IPS-18c (cell line): ENCODE data around the gene HTT-AS.

Source experiments
- H3K4me3 ChIP-seq: 2 replicates; pipeline ENCODE4 v1.7.0; 2013; ENCODE audit warnings: low read depth, mild to moderate bottlenecking, low read length, moderate library complexity; ENCODE audit not compliant: insufficient read depth
- H3K9me3 ChIP-seq: one replicate; pipeline ENCODE4 v1.6.1; 2013; ENCODE audit warnings: mild to moderate bottlenecking, low read length, moderate library complexity; ENCODE audit not compliant: control insufficient read depth, insufficient read depth

The HTT-AS gene

GRCh38 chr4:3040452-3041191 lies 33.7 kb downstream of the HTT-AS start:
- Histone ChIP-seq H3K4me3 (no peak overlapping the region), H3K9me3 (no peaks in the 10 kb centered on the region)

DNA sequence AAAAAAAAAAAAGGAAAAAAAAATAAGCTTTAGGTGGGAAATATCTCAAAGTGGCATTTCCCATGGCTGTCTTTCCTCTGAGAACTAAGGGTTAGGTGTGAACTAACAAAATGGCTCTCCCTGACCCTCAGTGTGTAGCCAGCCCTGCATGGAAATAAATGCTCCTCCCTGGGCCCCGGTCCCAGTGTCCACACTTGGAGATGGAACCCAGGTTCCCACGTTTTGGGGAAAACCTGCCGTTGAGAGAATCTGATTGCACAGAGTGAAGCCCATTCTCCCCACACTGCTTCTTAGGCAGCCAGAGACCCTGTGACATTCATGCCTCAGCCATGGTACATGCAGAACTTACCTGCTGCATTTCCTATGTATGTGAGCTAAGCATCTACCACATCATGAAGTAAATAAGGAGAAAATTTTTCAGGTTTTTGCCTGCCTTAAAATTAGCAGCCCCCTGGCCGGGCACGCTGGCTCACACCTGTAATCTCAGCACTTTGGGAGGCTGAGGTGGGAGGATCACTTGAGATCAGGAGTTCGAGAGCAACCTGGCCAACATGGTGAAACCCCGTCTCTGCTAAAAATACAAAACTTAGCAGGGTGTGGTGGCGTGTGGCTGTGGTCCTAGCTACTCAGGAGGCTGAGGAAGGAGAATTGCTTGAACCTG lies 34.5 kb downstream of the HTT-AS start:
- no peaks in the 10 kb centered on the region for H3K9me3 ChIP-seq

GRCh38 chr4:3037957-3038461 lies 36.3 kb downstream of the HTT-AS start:
- Histone ChIP-seq H3K9me3 (no peaks in the 10 kb centered on the region), H3K4me3 (no peak overlapping the region)

More for the DNA sequence above, 34.5 kb downstream of the HTT-AS start:
- no peak overlapping the region for H3K4me3 ChIP-seq

DNA sequence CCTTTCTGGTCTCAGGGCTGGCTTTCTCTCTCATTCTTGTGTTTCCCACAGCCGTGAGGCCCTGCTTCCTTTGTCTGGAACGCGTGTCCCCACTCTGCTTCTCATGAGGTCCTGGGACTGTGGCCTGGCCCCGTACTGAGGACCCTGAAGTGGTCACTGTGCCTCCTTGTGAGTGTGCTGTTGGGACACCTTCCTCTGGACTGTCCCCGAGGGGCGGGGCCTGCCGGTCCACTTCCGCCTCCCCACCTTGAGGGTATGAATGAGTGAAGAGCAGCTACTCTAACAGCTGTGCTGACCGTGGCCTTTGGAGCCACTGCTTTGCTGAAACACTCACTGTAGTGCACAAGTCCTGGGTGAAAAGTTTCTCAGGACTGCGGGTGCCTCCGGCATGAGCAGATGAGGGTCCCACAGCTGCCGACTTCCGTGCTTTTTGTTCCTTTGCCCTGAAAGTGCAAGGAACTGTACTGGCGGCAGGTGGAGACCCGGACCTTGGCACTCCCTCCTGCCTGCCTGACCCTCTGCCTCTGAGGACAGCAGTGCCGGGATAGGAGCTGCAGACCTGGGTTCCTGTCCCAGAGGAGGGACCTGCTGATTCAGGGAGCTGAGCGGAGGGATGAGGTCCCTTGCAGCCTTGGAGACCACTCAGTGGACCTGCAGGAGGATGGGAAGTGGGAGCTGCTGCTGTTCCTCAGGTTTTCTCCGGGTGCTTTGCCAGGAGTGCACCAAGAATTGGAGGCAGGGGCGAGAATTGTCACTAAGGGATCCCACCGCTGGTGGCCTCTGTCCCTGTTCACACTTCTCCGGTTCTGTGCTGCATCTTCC lies 38.0 kb downstream of the HTT-AS start:
- Histone ChIP-seq H3K9me3 (no peaks in the 10 kb centered on the region), H3K4me3 (no peak overlapping the region; the same call in 1 of the 2 replicates)

GRCh38 chr4:3035674-3036073 lies 38.7 kb downstream of the HTT-AS start:
- no peaks in the 10 kb centered on the region for H3K9me3 ChIP-seq
- H3K4me3 ChIP-seq: no peak overlapping the region

- no peaks in the 10 kb centered on the region for H3K9me3 ChIP-seq
- H3K4me3 ChIP-seq: no peak overlapping the region
These were observed 39.1 kb downstream of the HTT-AS start for GRCh38 chr4:3035249-3035648.

GRCh38 chr4:3034231-3034630 lies 40.1 kb downstream of the HTT-AS start:
- no peak overlapping the region for H3K4me3 ChIP-seq
- no peaks in the 10 kb centered on the region for H3K9me3 ChIP-seq

- Histone ChIP-seq H3K4me3 (no peak overlapping the region), H3K9me3 (no peaks in the 10 kb centered on the region)
These were observed 42.8 kb downstream of the HTT-AS start for GRCh38 chr4:3031357-3032082.

DNA sequence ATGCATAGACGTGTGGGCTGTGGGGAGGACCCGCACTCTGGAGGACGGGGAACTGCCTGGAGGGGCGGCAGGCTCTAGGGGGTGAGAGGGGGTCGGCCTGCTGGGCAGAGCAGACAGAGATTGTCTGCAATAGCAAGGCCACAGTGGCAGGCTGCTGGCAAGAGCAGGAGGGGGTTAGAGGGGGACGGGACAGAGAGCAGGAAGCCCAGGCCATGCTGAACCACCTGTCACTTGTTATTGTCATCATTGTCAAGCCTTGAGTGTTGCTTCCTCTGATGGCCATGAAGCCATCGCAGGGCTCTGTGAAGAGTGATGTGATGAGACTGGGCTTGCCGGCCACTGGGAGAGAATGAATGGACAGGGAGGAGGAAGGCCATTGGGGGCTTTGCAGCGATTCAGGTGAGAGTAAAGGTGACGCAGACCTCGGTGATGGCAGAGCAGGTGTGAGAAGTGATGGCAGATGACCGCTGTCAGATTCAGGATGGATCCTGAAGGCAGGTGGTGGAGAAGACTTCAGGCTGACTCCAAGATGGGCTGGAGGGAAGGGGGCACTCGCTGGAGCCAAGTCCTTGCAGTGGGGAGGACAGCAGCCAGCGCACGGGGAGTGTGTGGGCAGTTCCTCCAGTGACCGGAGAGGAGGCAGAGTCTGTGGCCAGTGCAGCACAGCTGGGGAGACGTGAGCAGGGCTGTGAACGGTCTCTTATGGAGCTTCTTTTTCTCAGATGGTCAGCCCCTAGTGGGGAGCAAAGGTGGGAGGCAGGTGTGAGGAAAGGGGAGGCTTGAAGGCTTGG lies 43.6 kb downstream of the HTT-AS start:
- H3K9me3 ChIP-seq: no peaks in the 10 kb centered on the region
- H3K4me3 ChIP-seq: no peak overlapping the region

GRCh38 chr4:3029464-3029863 lies 44.9 kb downstream of the HTT-AS start:
- H3K4me3 ChIP-seq: no peak overlapping the region
- H3K9me3 ChIP-seq: no peaks in the 10 kb centered on the region

DNA sequence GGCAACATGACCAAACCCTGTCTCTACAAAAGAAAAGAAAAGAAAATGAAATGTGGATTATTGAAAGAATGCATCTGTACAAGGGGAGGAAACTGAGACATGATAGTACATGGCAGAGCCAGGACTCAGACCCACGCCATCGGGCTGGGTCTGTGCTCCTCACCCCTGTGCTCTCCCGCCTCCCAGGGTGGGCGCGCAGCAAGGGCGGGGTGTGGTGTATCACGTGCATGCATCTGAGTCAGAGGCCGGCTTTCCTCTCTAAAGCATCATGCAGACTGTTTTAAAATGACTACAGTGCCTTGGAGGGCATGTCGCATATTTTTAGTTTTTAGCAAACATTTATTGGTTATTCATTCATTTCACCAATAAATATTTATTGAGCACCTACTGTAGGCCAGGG lies 47.8 kb downstream of the HTT-AS start:
- H3K4me3 ChIP-seq: no peak overlapping the region

GRCh38 chr4:3025881-3026280 lies 48.5 kb downstream of the HTT-AS start:
- H3K4me3 ChIP-seq: no peak overlapping the region
- H3K9me3 ChIP-seq: no peaks in the 10 kb centered on the region

More for the DNA sequence above, 47.8 kb downstream of the HTT-AS start:
- H3K9me3 ChIP-seq: no peaks in the 10 kb centered on the region

DNA sequence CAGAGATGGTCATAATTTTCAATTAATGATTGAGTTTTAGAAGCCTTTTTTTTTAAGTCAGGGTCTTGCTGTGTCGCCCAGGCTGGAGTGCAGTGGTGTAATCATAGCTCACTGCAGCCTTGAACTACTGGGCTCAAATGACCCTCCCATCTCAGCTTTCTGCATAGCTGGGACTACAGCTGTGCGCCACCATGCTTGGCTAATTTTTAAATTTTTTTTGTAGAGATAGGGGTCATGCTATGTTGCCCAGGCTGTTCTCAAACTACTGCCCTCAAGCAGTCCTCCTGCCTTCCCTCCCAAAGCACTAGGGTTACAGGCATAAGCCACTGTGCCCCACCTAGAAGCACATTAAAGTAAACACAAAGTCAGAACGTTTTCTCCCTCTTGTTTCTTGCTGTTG lies 51.7 kb downstream of the HTT-AS start:
- H3K9me3 ChIP-seq: no peaks in the 10 kb centered on the region
- no peak overlapping the region for H3K4me3 ChIP-seq

DNA sequence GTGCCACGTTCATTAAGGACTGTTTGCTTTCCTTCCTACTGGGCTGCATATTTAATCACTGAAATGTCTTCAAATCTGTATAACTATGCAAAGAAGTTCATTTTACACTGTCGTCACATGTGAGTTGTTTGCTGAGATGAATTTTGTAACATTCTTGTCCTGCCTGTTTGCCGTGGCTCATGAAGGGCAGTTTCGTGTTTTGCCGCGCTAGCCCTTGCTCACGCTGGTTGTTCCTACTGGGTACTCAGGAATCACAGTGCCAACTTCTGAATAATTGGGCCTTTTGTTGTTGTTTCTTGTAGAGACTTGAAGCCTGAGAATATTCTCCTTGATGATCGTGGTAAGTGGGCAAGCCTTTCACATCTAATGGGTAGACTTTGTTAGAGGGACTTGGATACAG lies 52.2 kb downstream of the HTT-AS start:
- no peak overlapping the region for H3K4me3 ChIP-seq
- no peaks in the 10 kb centered on the region for H3K9me3 ChIP-seq

DNA sequence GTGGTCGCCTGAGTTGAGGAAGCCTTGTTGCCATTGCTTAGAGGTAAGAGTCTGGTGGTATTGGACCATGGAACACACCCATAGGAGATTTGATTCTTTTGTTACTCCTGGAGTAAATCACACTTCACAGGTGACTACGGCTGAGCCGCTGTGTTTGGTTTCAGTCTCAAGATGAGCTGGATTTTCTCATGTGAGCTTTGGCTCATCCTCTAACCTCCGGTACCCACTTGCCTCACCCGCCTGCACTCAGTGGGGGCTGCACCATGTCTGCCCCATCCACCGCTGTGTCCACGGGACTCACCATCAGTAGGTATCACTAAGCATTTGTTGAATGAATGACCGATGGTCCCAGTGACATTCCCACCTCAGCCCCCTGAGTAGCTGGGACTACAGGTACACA lies 52.7 kb downstream of the HTT-AS start:
- Histone ChIP-seq H3K9me3 (no peaks in the 10 kb centered on the region), H3K4me3 (no peak overlapping the region)

GRCh38 chr4:3021127-3021526 lies 53.2 kb downstream of the HTT-AS start:
- H3K4me3 ChIP-seq: 0 out of 2 replicates have a peak overlapping the region, but pooled peaks have one; percentile 4
- no peaks in the 10 kb centered on the region for H3K9me3 ChIP-seq
